ENCODE measurements around the gene CTSH. TPM values are rescaled to one million over a fixed set of nuclear protein-coding genes. Genes with fewer than 3 reads are reported as not detected.
A peak's percentile ranks its signal among the peaks of the same experiment; 100 is the strongest.

Gene CTSH
- polyA plus RNA-seq (ENCODE audit: insufficient read length in 4 of 4) = 100 to 1,000 TPM; 128 to 211 (median 197) TPM

- DNase-seq (ENCODE audit: low read depth in 4 of 4, low spot score in 3 of 4) = peak in 2 of 4 donors; percentile 49 to 65
These were observed at the start of gene CTSH for GRCh38 chr15:78944669-78945407. Gene CTSH, minus strand, starts transcription at chr15:78945046. Its CDS starts 65 bp downstream, at chr15:78944981.

GRCh38 chr15:78993931-78994530, 49.2 kb upstream of the CTSH start:
- DNase-seq (ENCODE audit: low read depth in 4 of 4, low spot score in 3 of 4) = no peak

GRCh38 chr15:78993257-78993930, 48.5 kb upstream of the CTSH start:
- no peak for DNase-seq (ENCODE audit: low read depth in 4 of 4, low spot score in 3 of 4)

GRCh38 chr15:78992416-78993256, 47.8 kb upstream of the CTSH start:
- no peak for DNase-seq (ENCODE audit: low read depth in 4 of 4, low spot score in 3 of 4)

- DNase-seq (ENCODE audit: low read depth in 4 of 4, low spot score in 3 of 4) = no peak
These were observed 47.0 kb upstream of the CTSH start for GRCh38 chr15:78991879-78992278.

- DNase-seq (ENCODE audit: low read depth in 4 of 4, low spot score in 3 of 4) = no peak
These were observed 46.6 kb upstream of the CTSH start for GRCh38 chr15:78991476-78991875.

GRCh38 chr15:78990278-78990677, 45.4 kb upstream of the CTSH start:
- no peak for DNase-seq (ENCODE audit: low read depth in 4 of 4, low spot score in 3 of 4)

GRCh38 chr15:78989701-78990240, 44.9 kb upstream of the CTSH start:
- DNase-seq (ENCODE audit: low read depth in 4 of 4, low spot score in 3 of 4) = no peak

- DNase-seq (ENCODE audit: low read depth in 4 of 4, low spot score in 3 of 4) = peak; percentile 52 to 63 (median 56)
These were observed 43.6 kb upstream of the CTSH start for GRCh38 chr15:78988361-78988911.

GRCh38 chr15:78987556-78988360, 42.9 kb upstream of the CTSH start:
- no peak for DNase-seq (ENCODE audit: low read depth in 4 of 4, low spot score in 3 of 4)

GRCh38 chr15:78985859-78986475, 41.1 kb upstream of the CTSH start:
- DNase-seq (ENCODE audit: low read depth in 4 of 4, low spot score in 3 of 4) = no peak

GRCh38 chr15:78984041-78984440, 39.2 kb upstream of the CTSH start:
- DNase-seq (ENCODE audit: low read depth in 4 of 4, low spot score in 3 of 4) = no peak

GRCh38 chr15:78983146-78983918, 38.5 kb upstream of the CTSH start:
- no peak for DNase-seq (ENCODE audit: low read depth in 4 of 4, low spot score in 3 of 4)

GRCh38 chr15:78982736-78983135, 37.9 kb upstream of the CTSH start:
- no peak for DNase-seq (ENCODE audit: low read depth in 4 of 4, low spot score in 3 of 4)

GRCh38 chr15:78981532-78982313, 36.9 kb upstream of the CTSH start:
- DNase-seq (ENCODE audit: low read depth in 4 of 4, low spot score in 3 of 4) = no peak

- DNase-seq (ENCODE audit: low read depth in 4 of 4, low spot score in 3 of 4) = peak in 2 of 4 donors; percentile 14 to 39
These were observed 34.8 kb upstream of the CTSH start for GRCh38 chr15:78979456-78980320.

Measured in left renal pelvis (tissue), 4 donors.